GM21825 (cell line): ENCODE data around the gene ATRAID.

ENCODE experiments used
- ATAC-seq: cut with Tn5 transposase; IDR thresholded peaks from one replicate; pipeline ENCODE4 v1.9.1; 2021; ENCODE audit warnings: mild to moderate bottlenecking, moderate library complexity; ENCODE audit not compliant: unreplicated experiment

ATRAID gene

GRCh38 chr2:27247893-27248292 is 36.1 kb downstream of the ATRAID start:
- ATAC-seq, result no peak

GRCh38 chr2:27249159-27249890 is 37.5 kb downstream of the ATRAID start:
- no peak for ATAC-seq

- ATAC-seq, result no peak
These were observed 38.2 kb downstream of the ATRAID start for GRCh38 chr2:27249891-27250651.

- no peak for ATAC-seq
These were observed 39.0 kb downstream of the ATRAID start for GRCh38 chr2:27250652-27251379.

GRCh38 chr2:27251766-27252165 is 39.9 kb downstream of the ATRAID start:
- ATAC-seq, result no peak

- no peak for ATAC-seq
These were observed 43.3 kb downstream of the ATRAID start for GRCh38 chr2:27255187-27255586.

GRCh38 chr2:27255660-27256059 is 43.8 kb downstream of the ATRAID start:
- ATAC-seq, result no peak

GRCh38 chr2:27256855-27257454 is 45.1 kb downstream of the ATRAID start:
- ATAC-seq, result no peak

GRCh38 chr2:27258051-27258450 is 46.2 kb downstream of the ATRAID start:
- ATAC-seq, result no peak

GRCh38 chr2:27261241-27261925 is 49.5 kb downstream of the ATRAID start:
- no peak for ATAC-seq

- no peak for ATAC-seq
These were observed 50.1 kb downstream of the ATRAID start for GRCh38 chr2:27261926-27262298.

GRCh38 chr2:27262379-27263286 is 50.8 kb downstream of the ATRAID start, which contains the start of gene SLC30A3:
SLC30A3 (minus strand) TSS chr2:27263047; CDS start chr2:27262906, 141 bp downstream.
- peak; percentile 34 for ATAC-seq

GRCh38 chr2:27263287-27264252 is 51.7 kb downstream of the ATRAID start:
- no peak for ATAC-seq

- ATAC-seq, result no peak
These were observed 52.5 kb downstream of the ATRAID start for GRCh38 chr2:27264253-27264752.

GRCh38 chr2:27264753-27265535 is 53.1 kb downstream of the ATRAID start:
- ATAC-seq, result no peak

GRCh38 chr2:27265536-27265870 is 53.7 kb downstream of the ATRAID start:
- no peak for ATAC-seq
